GM21526 (cell line): Measurements from ENCODE around the gene ZBTB39.
"Not testable (repeated sequence)": the region's sequence is repeated elsewhere in the genome, so short reads cannot be mapped to it uniquely, and the experiment has no call there.

Experiments
- ATAC-seq: cut with Tn5 transposase; IDR thresholded peaks from one replicate; pipeline ENCODE4 v1.9.1; 2021; ENCODE audit warnings: moderate library complexity; ENCODE audit not compliant: unreplicated experiment, low FRiP score

The ZBTB39 gene

DNA sequence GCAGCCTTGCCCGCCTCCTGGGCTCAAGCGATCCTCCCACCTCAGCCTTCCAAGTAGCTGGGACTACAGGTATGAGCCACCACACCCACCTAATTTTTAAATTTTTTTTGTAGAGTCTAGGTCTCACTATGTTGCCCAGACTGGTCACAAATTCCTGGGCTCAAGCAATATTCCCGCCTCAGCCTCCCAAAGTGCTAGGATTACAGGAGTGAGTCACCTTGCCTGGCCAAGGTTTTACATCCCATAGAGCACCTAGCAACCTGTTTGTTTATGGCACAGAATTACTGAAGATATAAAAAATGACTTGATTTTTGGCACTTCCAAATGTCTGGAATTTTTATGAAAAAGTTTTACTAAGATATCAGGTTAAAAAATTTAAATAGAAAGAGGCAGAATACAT, 27.1 kb upstream of the ZBTB39 start:
- ATAC-seq: no peak

DNA sequence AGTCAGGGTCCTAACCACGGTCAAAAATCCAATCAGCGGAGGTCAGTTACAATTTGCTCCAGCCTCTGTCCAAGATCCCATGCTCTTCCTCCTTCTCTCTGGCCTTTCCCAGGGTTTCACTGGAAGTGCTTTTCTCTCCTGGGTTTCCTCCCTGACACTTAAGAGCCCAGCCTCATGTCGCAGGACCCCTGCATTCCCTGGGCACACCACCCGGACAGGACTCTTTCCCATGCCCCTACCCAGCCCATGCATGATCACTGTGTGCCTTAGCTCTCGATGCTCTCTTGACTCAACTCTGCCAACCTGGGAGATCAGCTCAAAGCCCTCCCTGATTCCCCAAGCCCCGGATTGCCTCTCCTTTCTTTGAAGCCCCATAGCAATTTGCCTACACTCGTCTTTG, 25.4 kb upstream of the ZBTB39 start:
- ATAC-seq: no peak

DNA sequence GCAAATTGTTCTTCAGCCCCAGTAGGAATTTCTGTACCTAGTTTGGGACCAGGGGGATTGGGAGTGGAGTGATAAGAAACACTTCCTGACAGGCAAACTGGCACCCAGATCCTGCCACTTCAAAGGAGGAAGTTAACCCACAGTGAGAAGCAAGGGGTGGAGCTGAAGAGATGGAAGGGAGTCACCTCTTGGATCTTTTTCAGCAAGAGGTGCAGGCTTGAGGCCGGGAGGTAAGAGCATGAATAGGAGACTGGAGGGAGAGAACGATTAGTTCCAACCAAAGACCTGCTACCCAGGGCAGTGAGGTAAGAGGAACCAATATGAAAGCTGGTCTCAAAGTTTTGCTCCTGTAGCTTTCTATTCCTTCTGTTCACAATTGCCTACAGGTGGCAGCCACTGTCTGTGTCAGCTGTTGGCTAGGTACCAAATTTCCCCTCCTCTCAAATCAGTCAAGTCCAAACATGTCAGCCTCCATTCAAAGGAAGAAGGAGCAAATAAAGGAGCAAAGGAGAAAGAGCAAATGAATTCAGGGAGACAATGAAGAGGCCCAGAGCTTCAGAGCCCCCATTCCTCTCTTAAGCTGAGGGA, 24.9 kb upstream of the ZBTB39 start:
- ATAC-seq: peak; percentile 50

DNA sequence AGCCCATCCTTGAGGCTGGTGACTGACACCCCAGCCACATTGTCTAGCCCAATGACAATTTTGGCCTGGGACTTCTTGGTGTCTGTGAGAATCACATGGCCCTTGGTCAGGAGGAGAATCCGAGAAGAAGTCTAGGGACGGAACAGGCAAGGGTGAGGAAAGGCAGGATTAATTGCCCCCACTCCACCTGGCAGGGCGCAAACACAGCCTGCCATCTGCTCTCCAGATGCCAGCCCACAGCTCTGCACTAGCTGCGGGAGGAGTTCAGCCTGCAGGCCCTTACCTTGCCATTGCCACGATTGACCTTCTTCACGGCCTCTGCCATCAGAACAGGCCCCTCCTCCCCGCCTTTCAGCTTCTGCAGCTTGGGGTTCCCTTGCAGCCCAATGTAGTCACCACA, 23.1 kb upstream of the ZBTB39 start:
- ATAC-seq: no peak

DNA sequence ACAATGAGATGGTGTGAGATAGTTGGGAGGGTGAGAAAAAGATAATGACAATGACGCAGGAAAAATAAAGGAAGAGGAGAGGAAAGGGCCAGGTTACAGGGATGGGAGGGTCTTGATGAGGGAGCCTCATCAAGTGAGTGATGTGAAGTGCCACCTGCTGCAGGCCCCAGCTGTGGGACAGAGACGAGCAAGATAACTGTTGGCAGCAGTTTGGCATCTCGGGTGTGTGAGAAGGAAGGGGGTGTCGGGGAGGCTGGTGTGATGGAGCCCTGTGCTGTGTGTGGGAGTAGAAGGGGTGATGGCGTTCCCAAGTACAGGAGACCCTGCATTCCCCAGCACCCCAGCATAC, 21.4 kb upstream of the ZBTB39 start:
- no peak for ATAC-seq

DNA sequence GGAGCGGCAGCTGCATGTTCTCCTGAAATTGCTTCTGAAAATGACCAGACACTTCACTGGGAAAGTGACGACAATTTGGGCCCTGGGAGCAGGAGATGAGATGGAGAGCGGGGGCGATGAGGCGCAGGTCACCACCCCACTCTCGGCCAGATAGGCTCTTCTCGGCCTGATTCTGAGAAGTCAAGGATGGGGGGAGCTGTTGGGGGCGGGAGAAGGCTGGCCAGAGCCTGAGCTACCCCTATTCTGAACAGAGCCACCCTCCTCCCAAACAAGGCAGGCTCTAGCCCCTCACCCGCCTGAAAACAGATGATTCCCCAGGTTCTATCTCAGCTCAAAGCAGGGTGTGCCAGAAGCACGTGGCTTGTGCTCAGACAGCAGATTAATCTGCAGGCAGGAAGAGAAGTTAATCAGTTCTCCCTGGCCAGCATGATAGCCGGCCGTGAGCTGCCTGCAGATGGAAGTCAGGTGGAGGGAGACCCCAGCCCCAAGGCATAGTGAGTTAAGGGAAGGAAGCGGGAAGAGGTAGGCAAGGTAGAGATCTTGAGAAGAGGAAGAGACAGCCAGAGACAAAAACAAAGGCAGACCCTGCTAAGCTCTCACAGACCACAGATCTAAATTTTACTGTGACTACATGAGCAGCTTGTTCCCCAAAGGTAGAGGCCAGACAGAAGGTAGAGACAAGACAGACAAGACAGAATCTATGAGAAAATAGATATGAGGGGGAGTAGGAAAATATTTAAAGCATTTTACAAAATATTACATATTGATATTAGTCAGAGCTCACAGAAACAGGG, 20.9 kb upstream of the ZBTB39 start:
- ATAC-seq: no peak

DNA sequence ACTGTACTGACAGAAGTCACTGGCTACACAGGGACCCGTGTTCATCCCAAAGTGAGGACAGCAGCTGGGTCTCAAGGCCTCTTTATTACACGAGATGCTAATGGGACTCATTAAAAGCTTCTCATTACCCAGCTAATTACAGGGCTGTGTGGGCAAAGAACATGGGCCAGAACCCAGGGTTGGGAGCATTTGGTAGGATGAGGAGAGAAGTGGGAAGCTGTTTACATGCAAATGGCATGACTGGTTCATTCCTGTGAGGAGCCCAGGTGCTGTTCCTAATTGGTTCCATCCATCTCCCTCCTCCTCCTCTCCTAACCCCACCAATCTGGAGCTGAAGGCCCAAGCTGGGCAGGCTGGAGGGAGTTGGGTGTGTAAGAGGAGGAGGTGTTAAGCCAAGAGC, 18.9 kb upstream of the ZBTB39 start:
- ATAC-seq: no peak

DNA sequence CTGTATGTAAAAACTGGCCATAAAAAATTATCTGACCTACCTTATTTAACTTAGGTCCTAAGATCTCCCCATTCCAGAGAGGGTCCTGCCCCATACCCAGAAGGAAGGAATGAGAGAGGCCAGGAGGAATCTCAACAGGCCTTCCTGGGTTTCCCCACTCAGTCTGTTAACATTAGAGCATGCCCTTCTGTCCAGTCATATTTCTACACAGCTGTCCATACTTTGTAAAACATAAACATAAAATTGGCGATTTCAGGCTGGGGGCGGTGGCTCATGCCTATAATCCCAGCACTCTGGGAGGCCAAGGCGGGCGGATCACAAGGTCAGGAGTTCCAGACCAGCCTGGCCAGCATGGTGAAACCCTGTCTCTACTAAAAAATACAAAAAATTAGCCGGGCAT, 16.0 kb upstream of the ZBTB39 start:
- ATAC-seq: not testable (repeated sequence)

DNA sequence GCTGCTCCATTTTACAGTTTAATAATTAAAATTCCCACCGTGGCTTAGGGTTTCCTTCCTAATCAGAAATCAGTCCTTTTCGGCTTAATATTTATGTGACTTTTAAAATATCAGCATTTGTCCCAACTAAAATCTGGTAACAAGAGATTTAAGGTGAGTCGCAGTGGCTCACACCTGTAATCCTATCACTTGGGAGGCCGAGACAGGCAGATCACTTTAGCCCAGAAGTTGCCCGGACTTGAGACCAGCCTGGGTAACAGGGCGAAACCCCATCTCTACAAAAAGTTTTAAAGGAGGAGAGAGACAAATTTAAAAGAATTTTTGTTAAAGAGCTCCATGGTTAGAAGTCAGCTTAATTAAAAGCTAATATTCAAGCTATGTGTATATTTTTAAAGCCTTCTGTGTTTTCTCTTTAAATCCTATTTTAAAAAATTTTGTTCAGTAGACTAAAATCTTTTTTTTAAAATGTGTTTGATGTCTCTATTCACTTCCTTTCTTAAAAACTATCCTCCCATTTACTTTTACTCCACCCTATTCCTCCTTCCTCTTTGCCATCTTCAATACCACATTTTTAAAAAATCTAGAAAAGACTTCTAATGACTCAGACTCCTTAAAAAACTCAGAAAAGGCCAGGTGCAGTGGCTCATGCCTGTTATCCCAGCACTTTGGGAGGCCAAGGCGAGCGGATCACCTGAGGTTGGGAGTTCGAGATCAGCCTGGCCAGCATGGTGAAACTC, 13.8 kb upstream of the ZBTB39 start:
- no peak for ATAC-seq

DNA sequence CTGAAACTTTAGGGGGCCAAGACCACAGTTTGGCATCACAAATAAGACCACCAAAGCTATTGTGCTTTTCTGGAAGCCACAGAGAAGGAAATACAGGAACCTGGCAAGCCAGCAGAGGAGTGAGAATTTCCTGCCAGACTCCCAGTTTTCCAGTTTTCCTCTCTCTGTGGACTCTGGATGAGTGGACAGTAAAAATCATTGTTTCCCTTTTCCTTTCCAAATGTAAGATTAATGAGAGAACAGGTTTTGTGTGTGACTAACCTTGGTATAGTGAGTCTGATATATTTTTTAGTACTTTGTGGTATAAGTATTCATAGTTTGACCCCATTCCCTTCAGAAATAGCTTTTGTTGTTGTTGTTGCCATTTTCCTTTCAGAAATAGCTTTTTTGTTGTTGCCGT, 12.6 kb upstream of the ZBTB39 start:
- ATAC-seq: no peak

DNA sequence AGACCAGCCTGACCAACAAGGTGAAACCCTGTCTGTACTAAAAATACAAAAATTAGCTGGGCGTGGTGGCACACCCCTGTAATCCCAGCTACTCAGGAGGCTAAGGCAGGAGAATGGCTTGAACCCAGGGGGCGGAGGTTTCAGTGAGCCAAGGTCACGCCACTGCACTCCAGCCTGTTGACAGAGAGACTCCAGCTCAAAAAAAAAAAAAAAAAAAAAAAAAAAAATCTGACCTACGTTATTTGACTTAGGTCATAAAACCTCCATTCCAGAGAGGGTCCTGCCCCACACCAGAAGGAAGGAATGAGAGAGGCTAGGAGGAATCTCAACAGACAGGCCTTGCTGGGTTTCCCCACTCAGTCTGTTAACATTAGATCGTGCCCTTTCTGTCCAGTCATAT, 12.0 kb upstream of the ZBTB39 start:
- not testable (repeated sequence) for ATAC-seq

DNA sequence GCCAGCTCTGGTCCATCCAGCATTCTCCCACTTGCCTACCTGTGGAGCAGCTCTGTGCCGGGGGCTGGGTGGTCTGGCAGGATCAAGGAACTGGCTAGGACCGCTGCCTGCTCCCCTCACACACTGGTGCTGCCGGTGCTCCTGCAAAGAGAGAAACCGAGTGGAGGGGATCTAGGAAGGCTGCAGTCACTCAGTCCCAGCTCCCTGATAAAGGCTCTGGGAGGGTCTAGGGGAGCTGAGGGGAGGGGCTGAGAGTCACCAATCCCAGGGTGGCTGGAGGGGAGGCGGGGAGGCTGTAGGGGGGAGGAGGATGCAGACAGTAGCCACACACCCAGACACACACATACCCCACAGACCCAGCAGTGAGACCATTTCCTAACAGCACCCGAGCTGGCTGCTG, 10.0 kb upstream of the ZBTB39 start, which contains the start of gene TAC3:
Gene TAC3, minus strand, starts transcription at position 182 of the 400 bp plus-strand sequence. CDS start 732 bp downstream, outside the sequence.
- no peak for ATAC-seq

DNA sequence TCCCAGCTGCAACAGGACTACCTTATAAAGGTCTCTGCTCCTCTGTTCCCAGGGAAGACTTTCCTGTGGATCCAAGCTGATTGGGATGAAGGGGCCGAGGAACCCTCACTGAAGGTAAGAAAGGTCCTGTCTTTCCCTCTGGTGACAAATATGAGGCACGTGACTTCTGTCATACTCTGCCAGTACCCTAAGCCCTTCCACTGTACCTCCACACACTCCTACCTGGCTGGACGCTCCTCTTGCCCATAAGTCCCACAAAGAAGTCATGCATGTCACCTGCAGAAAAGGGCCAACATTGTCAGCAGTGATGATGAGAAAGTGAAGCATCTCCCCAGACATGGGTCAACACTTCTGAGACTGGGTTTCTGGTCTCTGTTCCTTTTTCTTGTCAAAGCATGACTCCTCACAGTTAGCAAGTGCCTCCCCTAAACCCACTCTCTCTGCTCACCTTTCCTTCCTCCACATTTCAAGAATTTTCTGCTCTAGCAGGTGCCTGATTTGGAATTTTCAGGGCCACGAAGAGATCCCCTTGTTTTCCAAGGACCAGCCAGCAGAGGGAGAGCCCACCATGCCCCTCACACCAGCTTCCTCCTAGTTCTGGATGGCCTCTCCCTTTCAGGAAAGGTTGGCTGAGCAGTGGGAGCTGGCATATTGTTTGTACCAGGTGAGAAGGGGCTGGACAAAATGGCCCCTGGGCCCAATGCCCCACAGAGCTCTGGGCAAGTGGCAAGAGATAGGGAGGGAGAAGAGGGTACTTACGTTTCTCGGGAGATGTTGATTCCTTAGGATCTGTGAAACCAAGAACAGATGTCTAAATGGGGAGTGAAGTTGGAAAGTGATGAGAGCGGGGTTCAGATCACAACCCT, 6.5 kb upstream of the ZBTB39 start:
- peak; percentile 61 for ATAC-seq

DNA sequence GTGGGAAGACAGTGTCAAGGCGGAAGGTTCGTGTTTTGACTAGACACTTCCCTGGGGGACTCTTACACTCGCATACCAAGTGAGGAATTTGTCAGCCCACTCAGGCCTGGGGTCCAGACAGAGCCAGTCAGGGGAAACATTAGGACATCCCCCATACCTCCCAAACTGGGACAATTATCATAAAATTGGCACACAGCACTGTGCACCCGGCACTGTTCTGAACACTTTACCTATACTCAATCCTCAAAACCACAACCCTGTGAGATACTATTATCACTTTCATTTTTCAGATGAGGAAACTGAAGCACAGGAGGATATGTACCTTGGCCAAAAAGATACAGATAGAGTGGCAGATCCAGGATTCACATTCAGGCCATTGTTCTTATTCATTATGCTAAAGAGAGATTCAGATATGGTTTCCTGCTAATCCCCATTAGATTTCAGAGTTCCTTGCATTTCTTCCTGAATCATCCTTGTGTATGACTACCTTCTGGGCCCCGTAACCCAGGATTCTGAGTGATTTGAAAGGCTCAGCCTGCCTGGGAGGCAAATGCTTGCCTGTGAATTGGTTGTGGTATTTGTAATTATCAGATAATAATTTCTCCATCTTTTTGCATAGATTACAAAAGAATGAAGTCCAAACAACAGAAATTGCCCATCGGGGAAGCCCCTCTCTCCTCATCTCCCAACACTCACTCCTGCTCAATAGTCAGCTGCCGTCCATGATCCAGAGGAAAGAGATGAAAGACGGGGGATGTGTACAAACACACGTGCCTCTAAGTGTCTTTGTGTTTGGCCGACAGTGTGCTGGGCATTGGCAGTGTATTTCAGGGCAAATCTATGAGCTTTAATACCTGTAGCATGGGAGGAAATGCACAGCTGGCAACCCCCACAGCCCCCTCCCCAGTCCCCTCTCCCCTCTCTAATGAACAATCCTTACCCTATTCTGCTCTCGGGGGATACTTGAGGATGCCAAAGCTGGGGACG, 5.4 kb upstream of the ZBTB39 start:
- no peak for ATAC-seq

DNA sequence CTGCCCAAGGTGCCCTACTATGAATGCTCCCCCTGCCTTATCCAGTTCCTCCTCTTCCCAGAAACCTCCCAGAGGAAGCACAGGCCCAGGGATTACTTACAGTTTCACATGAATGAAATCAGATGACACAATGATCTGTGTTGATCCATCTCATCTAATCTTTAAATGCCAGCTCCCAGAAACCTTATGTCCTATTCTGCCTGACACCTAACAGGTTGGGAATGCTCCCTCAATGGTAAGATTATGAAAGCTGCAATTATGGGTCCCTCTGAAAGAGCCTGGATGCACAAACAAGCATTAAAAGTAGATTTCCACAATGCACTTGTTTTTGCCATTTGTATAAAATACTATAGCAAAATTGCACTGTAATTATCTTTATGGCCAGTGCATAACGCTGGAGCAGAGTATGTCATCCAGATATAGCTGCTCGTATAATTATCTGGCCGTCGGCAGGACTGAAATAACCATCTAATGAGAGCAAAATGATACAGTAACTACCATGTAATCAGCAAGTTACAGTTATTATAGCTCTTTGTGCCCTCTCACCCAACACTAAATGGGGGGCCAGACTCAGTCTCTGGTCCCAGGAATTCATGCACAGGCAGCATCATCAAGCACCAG, 4.4 kb upstream of the ZBTB39 start:
- no peak for ATAC-seq

DNA sequence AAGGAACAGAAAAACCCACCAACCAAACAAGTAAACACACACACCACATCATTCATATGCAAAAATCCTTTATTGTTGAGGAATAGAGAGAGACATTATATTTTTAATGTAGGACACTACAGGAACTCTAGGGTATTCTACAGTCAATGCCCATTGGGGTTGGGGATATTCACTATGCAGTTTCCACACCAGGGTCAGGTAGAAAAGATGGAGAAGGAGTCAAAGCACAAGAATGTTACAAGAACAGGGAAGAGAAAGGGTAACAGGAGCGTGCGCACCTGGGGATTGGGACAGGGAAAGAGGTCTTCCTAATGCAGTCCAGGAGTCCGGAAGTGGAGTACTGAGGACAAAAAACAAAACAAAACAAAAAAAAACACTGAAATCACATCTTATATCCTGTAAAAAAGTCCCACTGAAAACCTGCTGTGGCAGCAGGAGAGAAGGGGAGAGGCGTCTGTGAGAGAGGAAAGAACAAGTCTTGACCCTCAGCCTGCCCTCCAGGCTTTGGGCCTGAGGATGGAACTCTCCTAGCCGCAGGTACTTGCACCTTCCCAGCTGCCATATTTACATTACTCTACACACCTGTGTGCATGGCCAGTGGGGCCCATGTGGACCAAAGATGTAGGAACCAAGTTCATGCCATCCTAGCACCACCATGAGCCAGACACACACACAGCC, 3.7 kb upstream of the ZBTB39 start:
- no peak for ATAC-seq

DNA sequence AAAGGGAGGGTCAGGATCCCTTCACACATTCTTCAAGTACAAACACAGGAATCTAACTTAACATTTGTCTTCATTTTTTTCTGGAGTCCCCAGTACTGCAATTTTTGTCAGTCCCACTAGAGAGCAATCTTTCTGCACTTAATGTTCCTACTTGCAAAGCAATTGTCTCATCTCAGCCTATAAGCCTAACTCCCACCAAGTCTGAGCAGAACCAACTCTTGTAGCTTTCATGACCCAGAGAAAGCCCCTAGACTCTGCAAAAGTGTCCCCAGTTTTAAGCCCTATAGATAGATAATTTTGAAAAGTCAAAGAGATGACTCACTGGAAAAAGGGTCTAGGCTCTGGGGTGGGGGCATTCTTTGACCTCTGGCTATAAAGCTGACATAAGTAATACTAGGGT, 1.8 kb upstream of the ZBTB39 start:
- no peak for ATAC-seq

DNA sequence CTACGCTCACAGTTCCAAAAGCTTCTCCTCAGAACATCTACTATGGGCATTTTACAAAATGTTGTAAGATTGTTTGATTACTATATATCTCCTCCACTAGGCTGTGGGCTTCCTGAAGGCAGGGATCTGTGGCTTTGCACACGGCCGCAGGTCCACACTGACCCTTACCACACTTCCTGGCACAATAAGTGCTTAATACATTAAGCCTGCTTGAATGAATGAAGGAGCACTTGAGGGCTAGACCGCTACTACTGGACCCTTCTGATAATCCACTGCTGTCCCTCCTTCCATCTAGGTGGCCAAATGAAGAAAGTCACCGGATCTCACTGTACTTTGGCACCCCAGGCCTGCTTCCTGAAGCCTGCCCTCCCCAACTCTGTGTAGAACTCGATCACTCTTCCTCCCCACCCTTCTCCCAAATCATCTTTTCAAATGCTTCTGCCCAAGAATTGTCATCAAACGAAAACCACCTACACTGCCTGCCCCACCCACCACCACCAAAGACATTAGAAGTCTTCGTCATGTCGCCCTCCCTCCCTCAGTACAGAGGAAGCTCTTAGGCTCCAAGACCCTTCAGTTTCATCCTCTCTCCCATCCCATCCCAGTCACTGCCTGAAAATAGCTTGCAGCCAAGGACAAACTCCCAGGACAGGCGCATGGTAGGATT, 596 bp upstream of the ZBTB39 start:
- no peak for ATAC-seq
